ENCODE results near the gene ABCC1.

- TF ChIP-seq, protein P1, sequence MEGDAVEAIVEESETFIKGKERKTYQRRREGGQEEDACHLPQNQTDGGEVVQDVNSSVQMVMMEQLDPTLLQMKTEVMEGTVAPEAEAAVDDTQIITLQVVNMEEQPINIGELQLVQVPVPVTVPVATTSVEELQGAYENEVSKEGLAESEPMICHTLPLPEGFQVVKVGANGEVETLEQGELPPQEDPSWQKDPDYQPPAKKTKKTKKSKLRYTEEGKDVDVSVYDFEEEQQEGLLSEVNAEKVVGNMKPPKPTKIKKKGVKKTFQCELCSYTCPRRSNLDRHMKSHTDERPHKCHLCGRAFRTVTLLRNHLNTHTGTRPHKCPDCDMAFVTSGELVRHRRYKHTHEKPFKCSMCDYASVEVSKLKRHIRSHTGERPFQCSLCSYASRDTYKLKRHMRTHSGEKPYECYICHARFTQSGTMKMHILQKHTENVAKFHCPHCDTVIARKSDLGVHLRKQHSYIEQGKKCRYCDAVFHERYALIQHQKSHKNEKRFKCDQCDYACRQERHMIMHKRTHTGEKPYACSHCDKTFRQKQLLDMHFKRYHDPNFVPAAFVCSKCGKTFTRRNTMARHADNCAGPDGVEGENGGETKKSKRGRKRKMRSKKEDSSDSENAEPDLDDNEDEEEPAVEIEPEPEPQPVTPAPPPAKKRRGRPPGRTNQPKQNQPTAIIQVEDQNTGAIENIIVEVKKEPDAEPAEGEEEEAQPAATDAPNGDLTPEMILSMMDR (IDR thresholded peaks at IDR 0.05) = no peak
- TF ChIP-seq ZFX (IDR thresholded peaks at IDR 0.05; ENCODE audit: borderline replicate concordance) = no peak
Measured at GRCh38 chr16:16075488-16076422, 126.3 kb downstream of the ABCC1 start.

Measured in 22Rv1 (cell line).